HPDE6-E6E7 (cell line): ENCODE results near the gene GRM7.

ENCODE experiments used
- DNase-seq: peaks from one replicate; pipeline ENCODE4 v3.0.0; 2011; ENCODE audit warnings: missing footprints; ENCODE audit errors: extremely low spot score

The GRM7 gene

GRCh38 chr3:7146529-7146928 lies 285.6 kb downstream of the GRM7 start:
- DNase-seq: no peak

- no peak for DNase-seq
Observed at GRCh38 chr3:7158516-7158915, 297.6 kb downstream of the GRM7 start.

- no peak for DNase-seq
Observed at GRCh38 chr3:7160689-7161088, 299.8 kb downstream of the GRM7 start.

- DNase-seq: no peak
Observed at GRCh38 chr3:7166460-7166859, 305.5 kb downstream of the GRM7 start.

- no peak for DNase-seq
Observed at GRCh38 chr3:7171493-7171892, 310.6 kb downstream of the GRM7 start.

- no peak for DNase-seq
Observed at GRCh38 chr3:7172996-7173395, 312.1 kb downstream of the GRM7 start.

GRCh38 chr3:7188551-7188950 lies 327.6 kb downstream of the GRM7 start:
- no peak for DNase-seq

GRCh38 chr3:7190095-7190494 lies 329.2 kb downstream of the GRM7 start:
- no peak for DNase-seq

- DNase-seq: no peak
Observed at GRCh38 chr3:7193269-7193668, 332.4 kb downstream of the GRM7 start.

- no peak for DNase-seq
Observed at GRCh38 chr3:7194071-7194835, 333.3 kb downstream of the GRM7 start.

- no peak for DNase-seq
Observed at GRCh38 chr3:7195934-7196333, 335.0 kb downstream of the GRM7 start.

- DNase-seq: no peak
Observed at GRCh38 chr3:7201784-7202183, 340.9 kb downstream of the GRM7 start.

- no peak for DNase-seq
Observed at GRCh38 chr3:7203969-7204847, 343.3 kb downstream of the GRM7 start.

- no peak for DNase-seq
Observed at GRCh38 chr3:7204848-7205156, 343.9 kb downstream of the GRM7 start.

GRCh38 chr3:7205535-7205934 lies 344.6 kb downstream of the GRM7 start:
- DNase-seq: no peak

GRCh38 chr3:7205962-7206361 lies 345.0 kb downstream of the GRM7 start:
- DNase-seq: no peak

- DNase-seq: no peak
Observed at GRCh38 chr3:7207125-7207524, 346.2 kb downstream of the GRM7 start.

- no peak for DNase-seq
Observed at GRCh38 chr3:7207928-7208327, 347.0 kb downstream of the GRM7 start.

- no peak for DNase-seq
Observed at GRCh38 chr3:7209098-7209497, 348.2 kb downstream of the GRM7 start.

GRCh38 chr3:7211740-7212139 lies 350.8 kb downstream of the GRM7 start:
- no peak for DNase-seq

- no peak for DNase-seq
Observed at GRCh38 chr3:7215706-7216105, 354.8 kb downstream of the GRM7 start.

- DNase-seq: no peak
Observed at GRCh38 chr3:7226393-7226792, 365.5 kb downstream of the GRM7 start.

- no peak for DNase-seq
Observed at GRCh38 chr3:7238565-7239295, 377.8 kb downstream of the GRM7 start.
